CD14-positive monocyte (primary cell): ENCODE data around the gene TMEM37. TPM values are rescaled to one million over a fixed set of nuclear protein-coding genes. Genes with fewer than 3 reads are reported as not detected.

Experiments
- DNase-seq, 3 donors: peaks; one replicate each; pipeline ENCODE4 v3.0.0-alpha.2; 2011 to 2022
- H2AFZ ChIP-seq: 2 replicates; pipeline ENCODE4 v1.6.0; 2012; ENCODE audit warnings: mild to moderate bottlenecking, low read depth, low read length, inconsistent platforms; ENCODE audit not compliant: insufficient read depth, poor library complexity, severe bottlenecking
- H3K27ac ChIP-seq, 2 donors: 1 replicate in 1 of 2; 2 replicates in 1 of 2; pipeline ENCODE4 v1.5.1; 2012 to 2013; ENCODE audit warnings: low read length in 2 of 2, control low read depth in 1 of 2, inconsistent platforms in 1 of 2, low read depth in 1 of 2, mild to moderate bottlenecking in 1 of 2
- H3K27me3 ChIP-seq, 2 donors: one replicate each; pipeline versions ENCODE4 v1.6.0 to v1.6.1; 2011 to 2013; ENCODE audit warnings: low read length in 2 of 2; ENCODE audit not compliant: control insufficient read depth in 2 of 2, insufficient read depth in 2 of 2
- H3K36me3 ChIP-seq, 2 donors: replicated peaks in 1 of 2; 1 replicate in 1 of 2; 2 replicates in 1 of 2; pipeline versions ENCODE4 v1.5.1 to v1.6.1; 2012 to 2013; ENCODE audit warnings: low read length in 2 of 2, control low read depth in 1 of 2, inconsistent platforms in 1 of 2, mild to moderate bottlenecking in 1 of 2; ENCODE audit not compliant: insufficient read depth in 2 of 2, control insufficient read depth in 1 of 2
- H3K4me1 ChIP-seq, 2 donors: 1 replicate in 1 of 2; 2 replicates in 1 of 2; pipeline versions ENCODE4 v1.5.1 to v1.6.1; 2012 to 2013; ENCODE audit warnings: low read length in 2 of 2, control low read depth in 1 of 2, inconsistent platforms in 1 of 2, mild to moderate bottlenecking in 1 of 2, moderate library complexity in 1 of 2; ENCODE audit not compliant: insufficient read depth in 2 of 2, control insufficient read depth in 1 of 2
- H3K4me2 ChIP-seq: replicated peaks from 2 replicates; pipeline ENCODE3; 2012; ENCODE audit warnings: low read length, moderate library complexity, mild to moderate bottlenecking; ENCODE audit not compliant: poor library complexity, severe bottlenecking; ENCODE audit errors: extremely low read depth
- H3K4me3 ChIP-seq, 3 experiments: fragments of 200-600 bp in 1 of 3; sonication (generic) in 1 of 3; replicated peaks in 1 of 3; 1 replicate in 2 of 3; 2 replicates in 1 of 3; pipeline ENCODE4 v1.5.1; 2011 to 2013; ENCODE audit warnings: low read length in 3 of 3, mild to moderate bottlenecking in 3 of 3, control low read depth in 2 of 3, low read depth in 2 of 3, inconsistent platforms in 1 of 3, moderate library complexity in 1 of 3
- H3K79me2 ChIP-seq: 2 replicates; pipeline ENCODE4 v1.6.0; 2012; ENCODE audit warnings: mild to moderate bottlenecking, control low read depth, inconsistent platforms, low read length, moderate library complexity; ENCODE audit not compliant: insufficient read depth
- H3K9ac ChIP-seq: 2 replicates; pipeline ENCODE4 v1.6.0; 2017; ENCODE audit warnings: low read length, mild to moderate bottlenecking; ENCODE audit not compliant: insufficient read depth, poor library complexity, severe bottlenecking
- H3K9me3 ChIP-seq, 2 donors: replicated peaks in 1 of 2; 1 replicate in 1 of 2; 2 replicates in 1 of 2; pipeline versions ENCODE4 v1.5.1 to v1.6.1; 2012 to 2013; ENCODE audit warnings: low read length in 2 of 2, control low read depth in 1 of 2; ENCODE audit not compliant: control insufficient read depth in 1 of 2, insufficient read depth in 1 of 2
- H4K20me1 ChIP-seq: 2 replicates; pipeline ENCODE4 v1.6.0; 2012; ENCODE audit warnings: mild to moderate bottlenecking, low read length, control low read depth, moderate library complexity; ENCODE audit not compliant: insufficient read depth
- H3K27ac Mint-ChIP-seq, 7 donors: one replicate each; pipeline ENCODE4 v1.8.0; 2020; ENCODE audit warnings: mild to moderate bottlenecking in 7 of 7, mixed read lengths in 7 of 7, moderate library complexity in 6 of 7, inconsistent platforms in 2 of 7
- H3K27me3 Mint-ChIP-seq, 3 donors: one replicate each; pipeline ENCODE4 v1.8.0; 2021 to 2022; ENCODE audit warnings: low read depth in 3 of 3, mild to moderate bottlenecking in 3 of 3, mixed read lengths in 3 of 3, moderate library complexity in 3 of 3, inconsistent platforms in 1 of 3
- H3K36me3 Mint-ChIP-seq, 2 donors: one replicate each; pipeline ENCODE4 v1.8.0; 2020; ENCODE audit warnings: mixed read lengths in 2 of 2, inconsistent platforms in 1 of 2, mild to moderate bottlenecking in 1 of 2
- H3K4me1 Mint-ChIP-seq: one replicate; pipeline ENCODE4 v1.8.0; 2020; ENCODE audit warnings: mild to moderate bottlenecking, mixed read lengths
- H3K4me3 Mint-ChIP-seq, 2 donors: one replicate each; pipeline ENCODE4 v1.8.0; 2020; ENCODE audit warnings: mild to moderate bottlenecking in 2 of 2, mixed read lengths in 2 of 2, moderate library complexity in 1 of 2
- H3K9me3 Mint-ChIP-seq, 7 donors: one replicate each; pipeline ENCODE4 v1.8.0; 2020 to 2022; ENCODE audit warnings: mixed read lengths in 7 of 7, mild to moderate bottlenecking in 6 of 7, moderate library complexity in 6 of 7, inconsistent platforms in 2 of 7
- CTCF ChIP-seq: fragments of 200-600 bp; IDR thresholded peaks from one replicate; pipeline ENCODE4 v1.8.0; 2022; ENCODE audit warnings: antibody characterized with exemption, mild to moderate bottlenecking
- WGBS: methylation state at CpG from one replicate; pipeline ENCODE4 v1.1.5; 2013; ENCODE audit warnings: missing lambda C conversion rate; ENCODE audit not compliant: insufficient coverage; 5-methylcytosine and 5-hydroxymethylcytosine counted together
- intact Hi-C, 2 donors: fragments of 100-400 bp; cut with micrococcal nuclease; formaldehyde crosslinking; loops; one replicate each; pipeline versions ENCODE4 v1.15.0 to v1.15.1; 2023
- polyA plus RNA-seq, 3 donors: library from polyadenylated mRNA; depleted of rRNA in 1 of 3; unstranded in 2 of 3; stranded (reverse) in 1 of 3; fragments of 300-500 nt in 2 of 3; fragments of >200 nt in 1 of 3; fragmentation: Illumina TruSeq in 2 of 3; gene quantifications; 1 replicate in 2 of 3; 2 replicates in 1 of 3; pipeline ENCODE4 v1.2.3, GENCODE V29; 2012 to 2021

TMEM37 gene
- polyA plus RNA-seq, 3 donors: not detected

- no peaks in the 10 kb centered on the region for H3K36me3 ChIP-seq
- Mint-ChIP-seq H3K4me1 (no peaks in the 10 kb centered on the region), H3K27ac (no peak overlapping the region), H3K9me3 (peaks cover 0 to 4% (median 0%) of the 10 kb centered on the region in 7 donors), H3K4me3 (no peak overlapping the region), H3K36me3 (no peaks in the 10 kb centered on the region), H3K27me3 (peaks cover 0 to 3% (median 2%) of the 10 kb centered on the region in 3 donors)
- no peak overlapping the region for H3K9ac ChIP-seq
- TF ChIP-seq CTCF: no peak
- no peak overlapping the region for H3K4me2 ChIP-seq
- H3K27me3 ChIP-seq: no peaks in the 10 kb centered on the region
- intact Hi-C loops: no loop called here
- H4K20me1 ChIP-seq: no peaks in the 10 kb centered on the region
- H3K4me3 ChIP-seq: no peak overlapping the region
- no peaks in the 10 kb centered on the region for H3K4me1 ChIP-seq
- no peak for DNase-seq
- no peaks in the 10 kb centered on the region for H3K9me3 ChIP-seq
- 96% methylated on average over 4 of the region's 5 CpGs for WGBS
- H2AFZ ChIP-seq: no peak overlapping the region
- H3K79me2 ChIP-seq: no peaks in the 10 kb centered on the region
- H3K27ac ChIP-seq: no peak overlapping the region
Measured at GRCh38 chr2:119461811-119462210, 30.2 kb downstream of the TMEM37 start.

- Histone ChIP-seq H3K27ac (no peak overlapping the region), H3K36me3 (no peaks in the 10 kb centered on the region), H4K20me1 (no peaks in the 10 kb centered on the region), H3K4me3 (no peak overlapping the region), H3K79me2 (no peaks in the 10 kb centered on the region), H2AFZ (no peak overlapping the region), H3K9ac (no peak overlapping the region), H3K4me2 (no peak overlapping the region), H3K27me3 (no peaks in the 10 kb centered on the region), H3K4me1 (no peaks in the 10 kb centered on the region), H3K9me3 (no peaks in the 10 kb centered on the region)
- intact Hi-C loops: no loop called here
- TF ChIP-seq CTCF: no peak
- WGBS: 98% methylated on average over 6 of the region's 7 CpGs
- Mint-ChIP-seq H3K4me1 (no peaks in the 10 kb centered on the region), H3K36me3 (no peaks in the 10 kb centered on the region), H3K27ac (no peak overlapping the region), H3K9me3 (peaks cover 0 to 4% (median 0%) of the 10 kb centered on the region in 7 donors), H3K4me3 (no peak overlapping the region), H3K27me3 (peaks cover 0 to 6% (median 3%) of the 10 kb centered on the region in 3 donors)
- no peak for DNase-seq
Measured at GRCh38 chr2:119462574-119462973, 30.9 kb downstream of the TMEM37 start.
